Neural crest cell (in vitro differentiated cells): ENCODE measurements around the gene DMRTB1. TPM values are rescaled to one million over a fixed set of nuclear protein-coding genes. Genes with fewer than 3 reads are reported as not detected.

Experiments
- DNase-seq: peaks from one replicate; pipeline ENCODE4 v3.0.0; 2021; ENCODE audit warnings: low read depth, mixed read lengths, low spot score
- H3K27ac Mint-ChIP-seq: one replicate; pipeline ENCODE4 v1.8.0; 2021; ENCODE audit warnings: mild to moderate bottlenecking, mixed read lengths; ENCODE audit not compliant: unreplicated experiment
- H3K27me3 Mint-ChIP-seq: 2 replicates; pipeline ENCODE4 v1.8.0; 2021; ENCODE audit warnings: low read depth, mild to moderate bottlenecking, mixed read lengths
- H3K36me3 Mint-ChIP-seq: 2 replicates; pipeline ENCODE4 v1.8.0; 2021; ENCODE audit warnings: low read depth, mild to moderate bottlenecking, mixed read lengths
- H3K4me1 Mint-ChIP-seq: 2 replicates; pipeline ENCODE4 v1.8.0; 2021; ENCODE audit warnings: mixed read lengths
- H3K4me3 Mint-ChIP-seq: one replicate; pipeline ENCODE4 v1.8.0; 2021; ENCODE audit warnings: mild to moderate bottlenecking, mixed read lengths
- H3K9me3 Mint-ChIP-seq: 2 replicates; pipeline ENCODE4 v1.8.0; 2021; ENCODE audit warnings: mixed read lengths
- CTCF ChIP-seq: fragments of 200-600 bp; sonication (generic); conservative IDR thresholded peaks from 2 replicates; pipeline ENCODE4 v1.5.0; 2021; ENCODE audit warnings: antibody characterized with exemption, mild to moderate bottlenecking
- total RNA-seq: library from RNA; stranded (reverse); gene quantifications from 2 replicates; pipeline ENCODE4 v1.2.1, GENCODE V29; 2021

Gene DMRTB1
- total RNA-seq, 1 donor from 2014 or later, result not detected

- no peak for DNase-seq
- TF ChIP-seq CTCF, result no peak
- Mint-ChIP-seq H3K36me3 (no peaks in the 10 kb centered on the region), H3K4me1 (peaks cover 6% of the 10 kb centered on the region), H3K27me3 (peaks cover 3% of the 10 kb centered on the region), H3K27ac (no peak overlapping the region), H3K9me3 (no peaks in the 10 kb centered on the region), H3K4me3 (no peak overlapping the region)
Observed at GRCh38 chr1:53454019-53454418, 5.2 kb upstream of the DMRTB1 start.

- Mint-ChIP-seq H3K4me1 (no peaks in the 10 kb centered on the region), H3K27ac (no peak overlapping the region)
- TF ChIP-seq CTCF, result no peak
Observed at GRCh38 chr1:53455364-53455991, 3.7 kb upstream of the DMRTB1 start.

DNA sequence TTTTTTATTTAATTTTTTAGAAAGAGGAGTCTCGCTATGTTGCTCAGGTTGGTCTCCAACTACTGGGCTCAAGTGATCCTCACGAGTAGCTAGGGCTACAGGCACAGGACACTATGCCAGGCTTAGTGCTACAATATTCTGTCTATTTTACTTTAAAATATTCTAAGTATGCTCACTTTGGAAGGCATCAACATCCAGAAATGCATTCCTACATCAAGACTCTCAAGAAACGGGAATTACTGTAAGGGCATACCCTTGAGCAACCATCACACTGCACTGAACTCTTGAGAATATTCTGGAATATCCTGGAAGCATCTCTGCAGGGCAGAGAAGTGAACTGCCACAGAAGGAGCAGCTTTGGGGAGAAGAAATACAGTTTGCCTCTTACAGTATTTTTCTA, 565 bp upstream of the DMRTB1 start:
- no peaks in the 10 kb centered on the region for H3K36me3 Mint-ChIP-seq
- no peak for TF ChIP-seq CTCF
- no peaks in the 10 kb centered on the region for H3K27me3 Mint-ChIP-seq
- DNase-seq, result no peak
- H3K9me3 Mint-ChIP-seq, result no peaks in the 10 kb centered on the region
- no peaks in the 10 kb centered on the region for H3K4me1 Mint-ChIP-seq
- H3K27ac Mint-ChIP-seq, result no peak overlapping the region
- H3K4me3 Mint-ChIP-seq, result no peak overlapping the region

More at GRCh38 chr1:53455364-53455991, 3.7 kb upstream of the DMRTB1 start:
- DNase-seq, result no peak
- no peak overlapping the region for H3K4me3 Mint-ChIP-seq
- no peaks in the 10 kb centered on the region for H3K36me3 Mint-ChIP-seq
- no peaks in the 10 kb centered on the region for H3K27me3 Mint-ChIP-seq
- no peaks in the 10 kb centered on the region for H3K9me3 Mint-ChIP-seq

GRCh38 chr1:53460211-53460634, 1.0 kb downstream of the DMRTB1 start:
- Mint-ChIP-seq H3K27me3 (no peaks in the 10 kb centered on the region), H3K36me3 (no peaks in the 10 kb centered on the region), H3K4me3 (no peak overlapping the region), H3K9me3 (no peaks in the 10 kb centered on the region), H3K4me1 (no peaks in the 10 kb centered on the region), H3K27ac (no peak overlapping the region)
- no peak for TF ChIP-seq CTCF
- no peak for DNase-seq

- Mint-ChIP-seq H3K4me1 (no peaks in the 10 kb centered on the region), H3K9me3 (no peaks in the 10 kb centered on the region), H3K27ac (peak overlapping the region; percentile 94), H3K4me3 (no peak overlapping the region), H3K27me3 (no peaks in the 10 kb centered on the region), H3K36me3 (no peaks in the 10 kb centered on the region)
- no peak for DNase-seq
- TF ChIP-seq CTCF, result no peak
Observed at GRCh38 chr1:53460666-53461322, 1.6 kb downstream of the DMRTB1 start.
